CD14-positive monocyte (primary cell): ENCODE results near the gene SUMO3. TPM values are rescaled to one million over a fixed set of nuclear protein-coding genes. Genes with fewer than 3 reads are reported as not detected.
A peak's percentile ranks its signal among the peaks of the same experiment; 100 is the strongest.

Experiments
- DNase-seq, 3 donors: peaks; one replicate each; pipeline ENCODE4 v3.0.0-alpha.2; 2011 to 2022
- H2AFZ ChIP-seq: 2 replicates; pipeline ENCODE4 v1.6.0; 2012; ENCODE audit warnings: mild to moderate bottlenecking, low read depth, low read length, inconsistent platforms; ENCODE audit not compliant: insufficient read depth, poor library complexity, severe bottlenecking
- H3K27ac ChIP-seq, 2 donors: 1 replicate in 1 of 2; 2 replicates in 1 of 2; pipeline ENCODE4 v1.5.1; 2012 to 2013; ENCODE audit warnings: low read length in 2 of 2, control low read depth in 1 of 2, inconsistent platforms in 1 of 2, low read depth in 1 of 2, mild to moderate bottlenecking in 1 of 2
- H3K27me3 ChIP-seq, 2 donors: one replicate each; pipeline versions ENCODE4 v1.6.0 to v1.6.1; 2011 to 2013; ENCODE audit warnings: low read length in 2 of 2; ENCODE audit not compliant: control insufficient read depth in 2 of 2, insufficient read depth in 2 of 2
- H3K36me3 ChIP-seq, 2 donors: replicated peaks in 1 of 2; 1 replicate in 1 of 2; 2 replicates in 1 of 2; pipeline versions ENCODE4 v1.5.1 to v1.6.1; 2012 to 2013; ENCODE audit warnings: low read length in 2 of 2, control low read depth in 1 of 2, inconsistent platforms in 1 of 2, mild to moderate bottlenecking in 1 of 2; ENCODE audit not compliant: insufficient read depth in 2 of 2, control insufficient read depth in 1 of 2
- H3K4me1 ChIP-seq, 2 donors: 1 replicate in 1 of 2; 2 replicates in 1 of 2; pipeline versions ENCODE4 v1.5.1 to v1.6.1; 2012 to 2013; ENCODE audit warnings: low read length in 2 of 2, control low read depth in 1 of 2, inconsistent platforms in 1 of 2, mild to moderate bottlenecking in 1 of 2, moderate library complexity in 1 of 2; ENCODE audit not compliant: insufficient read depth in 2 of 2, control insufficient read depth in 1 of 2
- H3K4me2 ChIP-seq: replicated peaks from 2 replicates; pipeline ENCODE3; 2012; ENCODE audit warnings: low read length, moderate library complexity, mild to moderate bottlenecking; ENCODE audit not compliant: poor library complexity, severe bottlenecking; ENCODE audit errors: extremely low read depth
- H3K4me3 ChIP-seq, 3 experiments: fragments of 200-600 bp in 1 of 3; sonication (generic) in 1 of 3; replicated peaks in 1 of 3; 1 replicate in 2 of 3; 2 replicates in 1 of 3; pipeline ENCODE4 v1.5.1; 2011 to 2013; ENCODE audit warnings: low read length in 3 of 3, mild to moderate bottlenecking in 3 of 3, control low read depth in 2 of 3, low read depth in 2 of 3, inconsistent platforms in 1 of 3, moderate library complexity in 1 of 3
- H3K79me2 ChIP-seq: 2 replicates; pipeline ENCODE4 v1.6.0; 2012; ENCODE audit warnings: mild to moderate bottlenecking, control low read depth, inconsistent platforms, low read length, moderate library complexity; ENCODE audit not compliant: insufficient read depth
- H3K9ac ChIP-seq: 2 replicates; pipeline ENCODE4 v1.6.0; 2017; ENCODE audit warnings: low read length, mild to moderate bottlenecking; ENCODE audit not compliant: insufficient read depth, poor library complexity, severe bottlenecking
- H3K9me3 ChIP-seq, 2 donors: replicated peaks in 1 of 2; 1 replicate in 1 of 2; 2 replicates in 1 of 2; pipeline versions ENCODE4 v1.5.1 to v1.6.1; 2012 to 2013; ENCODE audit warnings: low read length in 2 of 2, control low read depth in 1 of 2; ENCODE audit not compliant: control insufficient read depth in 1 of 2, insufficient read depth in 1 of 2
- H4K20me1 ChIP-seq: 2 replicates; pipeline ENCODE4 v1.6.0; 2012; ENCODE audit warnings: mild to moderate bottlenecking, low read length, control low read depth, moderate library complexity; ENCODE audit not compliant: insufficient read depth
- H3K27ac Mint-ChIP-seq, 7 donors: one replicate each; pipeline ENCODE4 v1.8.0; 2020; ENCODE audit warnings: mild to moderate bottlenecking in 7 of 7, mixed read lengths in 7 of 7, moderate library complexity in 6 of 7, inconsistent platforms in 2 of 7
- H3K27me3 Mint-ChIP-seq, 3 donors: one replicate each; pipeline ENCODE4 v1.8.0; 2021 to 2022; ENCODE audit warnings: low read depth in 3 of 3, mild to moderate bottlenecking in 3 of 3, mixed read lengths in 3 of 3, moderate library complexity in 3 of 3, inconsistent platforms in 1 of 3
- H3K36me3 Mint-ChIP-seq, 2 donors: one replicate each; pipeline ENCODE4 v1.8.0; 2020; ENCODE audit warnings: mixed read lengths in 2 of 2, inconsistent platforms in 1 of 2, mild to moderate bottlenecking in 1 of 2
- H3K4me1 Mint-ChIP-seq: one replicate; pipeline ENCODE4 v1.8.0; 2020; ENCODE audit warnings: mild to moderate bottlenecking, mixed read lengths
- H3K4me3 Mint-ChIP-seq, 2 donors: one replicate each; pipeline ENCODE4 v1.8.0; 2020; ENCODE audit warnings: mild to moderate bottlenecking in 2 of 2, mixed read lengths in 2 of 2, moderate library complexity in 1 of 2
- H3K9me3 Mint-ChIP-seq, 7 donors: one replicate each; pipeline ENCODE4 v1.8.0; 2020 to 2022; ENCODE audit warnings: mixed read lengths in 7 of 7, mild to moderate bottlenecking in 6 of 7, moderate library complexity in 6 of 7, inconsistent platforms in 2 of 7
- WGBS: methylation state at CpG from one replicate; pipeline ENCODE4 v1.1.5; 2013; ENCODE audit warnings: missing lambda C conversion rate; ENCODE audit not compliant: insufficient coverage; 5-methylcytosine and 5-hydroxymethylcytosine counted together
- intact Hi-C, 2 donors: fragments of 100-400 bp; cut with micrococcal nuclease; formaldehyde crosslinking; loops; one replicate each; pipeline versions ENCODE4 v1.15.0 to v1.15.1; 2023
- polyA plus RNA-seq, 3 donors: library from polyadenylated mRNA; depleted of rRNA in 1 of 3; unstranded in 2 of 3; stranded (reverse) in 1 of 3; fragments of 300-500 nt in 2 of 3; fragments of >200 nt in 1 of 3; fragmentation: Illumina TruSeq in 2 of 3; gene quantifications; 1 replicate in 2 of 3; 2 replicates in 1 of 3; pipeline ENCODE4 v1.2.3, GENCODE V29; 2012 to 2021
- TF ChIP-seq, protein P1 (sequence below): fragments of 200-600 bp; IDR thresholded peaks from one replicate; pipeline ENCODE4 v1.8.0; 2022; ENCODE audit warnings: antibody characterized with exemption, mild to moderate bottlenecking

The SUMO3 gene
- polyA plus RNA-seq, 3 donors = 70.9 to 112 (median 109) TPM

GRCh38 chr21:44778094-44778493 is 39.8 kb downstream of the SUMO3 start:
- 100% methylated on average over 3 of the region's 5 CpGs for WGBS
- Mint-ChIP-seq H3K36me3 (peaks cover 60 to 67% of the 10 kb centered on the region in 2 donors), H3K27me3 (no peaks in the 10 kb centered on the region), H3K4me3 (no peak overlapping the region), H3K27ac (no peak overlapping the region), H3K9me3 (no peaks in the 10 kb centered on the region), H3K4me1 (no peaks in the 10 kb centered on the region)
- Histone ChIP-seq H3K4me1 (no peaks in the 10 kb centered on the region), H3K9ac (no peak overlapping the region), H3K27me3 (no peaks in the 10 kb centered on the region), H3K27ac (no peak overlapping the region), H4K20me1 (peaks cover 9% of the 10 kb centered on the region), H3K4me3 (no peak overlapping the region), H3K79me2 (peaks cover 4% of the 10 kb centered on the region), H3K9me3 (no peaks in the 10 kb centered on the region), H2AFZ (no peak overlapping the region), H3K4me2 (no peak overlapping the region), H3K36me3 (peaks cover 45 to 92% of the 10 kb centered on the region in 2 donors)
- intact Hi-C loops = no loop called here
- no peak for DNase-seq
- TF ChIP-seq, protein P1, sequence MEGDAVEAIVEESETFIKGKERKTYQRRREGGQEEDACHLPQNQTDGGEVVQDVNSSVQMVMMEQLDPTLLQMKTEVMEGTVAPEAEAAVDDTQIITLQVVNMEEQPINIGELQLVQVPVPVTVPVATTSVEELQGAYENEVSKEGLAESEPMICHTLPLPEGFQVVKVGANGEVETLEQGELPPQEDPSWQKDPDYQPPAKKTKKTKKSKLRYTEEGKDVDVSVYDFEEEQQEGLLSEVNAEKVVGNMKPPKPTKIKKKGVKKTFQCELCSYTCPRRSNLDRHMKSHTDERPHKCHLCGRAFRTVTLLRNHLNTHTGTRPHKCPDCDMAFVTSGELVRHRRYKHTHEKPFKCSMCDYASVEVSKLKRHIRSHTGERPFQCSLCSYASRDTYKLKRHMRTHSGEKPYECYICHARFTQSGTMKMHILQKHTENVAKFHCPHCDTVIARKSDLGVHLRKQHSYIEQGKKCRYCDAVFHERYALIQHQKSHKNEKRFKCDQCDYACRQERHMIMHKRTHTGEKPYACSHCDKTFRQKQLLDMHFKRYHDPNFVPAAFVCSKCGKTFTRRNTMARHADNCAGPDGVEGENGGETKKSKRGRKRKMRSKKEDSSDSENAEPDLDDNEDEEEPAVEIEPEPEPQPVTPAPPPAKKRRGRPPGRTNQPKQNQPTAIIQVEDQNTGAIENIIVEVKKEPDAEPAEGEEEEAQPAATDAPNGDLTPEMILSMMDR = no peak

DNA sequence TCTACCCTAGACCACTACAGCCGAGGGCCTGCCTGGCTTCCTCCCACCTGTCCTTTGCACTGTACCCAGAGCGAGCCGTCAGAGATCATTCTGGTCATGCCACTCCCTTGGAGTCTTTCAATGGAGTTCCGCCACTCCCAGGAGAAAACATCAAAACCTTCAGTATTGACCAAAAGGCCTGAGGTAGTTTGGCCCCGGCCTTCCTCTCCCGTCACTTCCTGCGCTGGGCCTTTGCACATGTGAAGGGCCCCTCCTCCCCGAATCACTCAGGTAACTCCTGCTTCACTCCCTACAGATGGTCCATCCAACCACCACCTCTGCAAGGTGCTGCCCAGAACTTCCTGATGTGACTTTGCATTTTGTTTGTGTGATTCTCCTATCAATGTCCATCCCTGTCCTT is 42.9 kb downstream of the SUMO3 start:
- Histone ChIP-seq H3K9ac (no peak overlapping the region), H4K20me1 (peaks cover 9% of the 10 kb centered on the region), H3K9me3 (no peaks in the 10 kb centered on the region), H3K4me2 (no peak overlapping the region), H3K27me3 (no peaks in the 10 kb centered on the region), H2AFZ (no peak overlapping the region), H3K36me3 (peaks cover 65 to 95% of the 10 kb centered on the region in 2 donors), H3K4me3 (no peak overlapping the region), H3K79me2 (no peaks in the 10 kb centered on the region), H3K27ac (no peak overlapping the region), H3K4me1 (no peaks in the 10 kb centered on the region)
- no peak overlapping the region for H3K4me3 Mint-ChIP-seq
- no peaks in the 10 kb centered on the region for H3K27me3 Mint-ChIP-seq
- DNase-seq = no peak
- peaks cover 74 to 77% of the 10 kb centered on the region in 2 donors for H3K36me3 Mint-ChIP-seq
- no peaks in the 10 kb centered on the region for H3K4me1 Mint-ChIP-seq
- WGBS = 98% methylated on average over 8 of the region's 8 CpGs
- H3K9me3 Mint-ChIP-seq = no peaks in the 10 kb centered on the region
- H3K27ac Mint-ChIP-seq = peak overlapping the region in 1 of 7 donors; percentile 31
- intact Hi-C loops = no loop called here
- TF ChIP-seq, protein P1 = no peak
